Smooth muscle cell (in vitro differentiated cells): ENCODE results near the gene ZDHHC14. TPM values are rescaled to one million over a fixed set of nuclear protein-coding genes. Genes with fewer than 3 reads are reported as not detected.

Experiments used
- DNase-seq: peaks from one replicate; lab custom pipeline; 2025; ENCODE audit not compliant: unreplicated experiment; lab: John Stamatoyannopoulos, UW
- H2AFZ ChIP-seq: fragments of 200-600 bp; sonication (generic); 2 replicates; pipeline ENCODE4 v1.6.0; 2016; ENCODE audit warnings: antibody characterized with exemption, low read depth, mild to moderate bottlenecking
- H3F3A ChIP-seq: fragments of 200-600 bp; sonication (generic); 2 replicates; pipeline ENCODE4 v1.6.0; 2017; ENCODE audit warnings: antibody characterized with exemption, low read depth
- H3K27ac ChIP-seq: fragments of 200-600 bp; sonication (generic); 2 replicates; pipeline ENCODE4 v1.5.1; 2016; ENCODE audit warnings: low read depth, mild to moderate bottlenecking
- H3K27me3 ChIP-seq: fragments of 200-600 bp; sonication (generic); 2 replicates; pipeline ENCODE4 v1.6.1; 2016; ENCODE audit warnings: low read depth, mild to moderate bottlenecking
- H3K36me3 ChIP-seq: fragments of 200-600 bp; sonication (generic); 2 replicates; pipeline ENCODE4 v1.5.1; 2016; ENCODE audit warnings: low read depth
- H3K4me1 ChIP-seq: fragments of 200-600 bp; sonication (generic); 2 replicates; pipeline ENCODE4 v1.5.1; 2016; ENCODE audit warnings: low read depth
- H3K4me2 ChIP-seq: fragments of 200-600 bp; sonication (generic); 2 replicates; pipeline ENCODE4 v1.6.0; 2016; ENCODE audit warnings: mild to moderate bottlenecking
- H3K4me3 ChIP-seq: fragments of 200-600 bp; sonication (generic); 2 replicates; pipeline ENCODE4 v1.5.1; 2016; ENCODE audit warnings: mild to moderate bottlenecking
- H3K79me2 ChIP-seq: fragments of 200-600 bp; sonication (generic); 2 replicates; pipeline ENCODE4 v1.6.0; 2016; ENCODE audit warnings: low read depth, mild to moderate bottlenecking
- H3K9ac ChIP-seq: fragments of 200-600 bp; sonication (generic); 2 replicates; pipeline ENCODE4 v1.6.0; 2016; ENCODE audit warnings: low read depth
- H3K9me3 ChIP-seq: fragments of 200-600 bp; sonication (generic); replicated peaks from 2 replicates; pipeline ENCODE4 v1.5.1; 2016; ENCODE audit warnings: low read depth
- H4K20me1 ChIP-seq: fragments of 200-600 bp; sonication (generic); 2 replicates; pipeline ENCODE4 v1.6.0; 2016; ENCODE audit warnings: low read depth
- WGBS: methylation state at CpG from one replicate; pipeline ENCODE4 v1.1.7; 2016; ENCODE audit warnings: low lambda C conversion rate; 5-methylcytosine and 5-hydroxymethylcytosine counted together
- polyA plus RNA-seq: library from polyadenylated mRNA; unstranded; fragments of >200 nt; fragmentation: Nextera tagmentation; extraction: Ambion mirVana; gene quantifications from 2 replicates; pipeline ENCODE4 v1.2.1, GENCODE V29; 2016
- total RNA-seq: library from RNA; depleted of rRNA; stranded (reverse); fragments of >200 nt; gene quantifications from 2 replicates; pipeline ENCODE4 v1.2.3, GENCODE V29; 2014
- TF ChIP-seq, protein P1 (sequence below): fragments of 200-600 bp; sonication (generic); IDR thresholded peaks from 2 replicates; pipeline ENCODE4 v1.5.1; 2017; ENCODE audit warnings: borderline replicate concordance, mild to moderate bottlenecking, antibody characterized with exemption; ENCODE audit not compliant: insufficient read depth, poor library complexity, severe bottlenecking

The ZDHHC14 gene
- total and polyA plus RNA-seq, 2 experiments from 2014 or later, result 1.3 to 1.6 TPM

DNA sequence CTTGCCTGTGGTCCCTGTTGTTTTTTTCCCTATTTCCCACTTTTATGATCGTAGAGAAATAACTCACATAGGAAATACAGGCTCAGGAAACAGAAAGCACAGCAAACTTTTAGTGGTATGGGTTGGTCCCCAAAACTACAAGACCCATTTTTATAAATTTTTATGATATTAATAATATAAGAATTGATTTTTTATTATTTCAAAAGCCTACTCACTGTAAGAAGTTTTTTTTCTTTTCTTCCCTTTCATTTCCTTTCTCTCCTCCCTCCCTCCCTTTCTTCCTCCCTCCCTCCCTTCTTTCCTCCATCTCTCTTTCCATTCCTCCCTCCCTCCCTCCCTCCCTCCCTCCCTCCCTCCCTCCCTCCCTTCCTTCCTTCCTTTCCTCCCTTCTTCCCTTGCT, 141.5 kb downstream of the ZDHHC14 start:
- H3K27ac ChIP-seq, result no peak overlapping the region
- H2AFZ ChIP-seq, result no peak overlapping the region
- H3K4me3 ChIP-seq, result no peak overlapping the region
- no peaks in the 10 kb centered on the region for H4K20me1 ChIP-seq
- TF ChIP-seq, protein P1, sequence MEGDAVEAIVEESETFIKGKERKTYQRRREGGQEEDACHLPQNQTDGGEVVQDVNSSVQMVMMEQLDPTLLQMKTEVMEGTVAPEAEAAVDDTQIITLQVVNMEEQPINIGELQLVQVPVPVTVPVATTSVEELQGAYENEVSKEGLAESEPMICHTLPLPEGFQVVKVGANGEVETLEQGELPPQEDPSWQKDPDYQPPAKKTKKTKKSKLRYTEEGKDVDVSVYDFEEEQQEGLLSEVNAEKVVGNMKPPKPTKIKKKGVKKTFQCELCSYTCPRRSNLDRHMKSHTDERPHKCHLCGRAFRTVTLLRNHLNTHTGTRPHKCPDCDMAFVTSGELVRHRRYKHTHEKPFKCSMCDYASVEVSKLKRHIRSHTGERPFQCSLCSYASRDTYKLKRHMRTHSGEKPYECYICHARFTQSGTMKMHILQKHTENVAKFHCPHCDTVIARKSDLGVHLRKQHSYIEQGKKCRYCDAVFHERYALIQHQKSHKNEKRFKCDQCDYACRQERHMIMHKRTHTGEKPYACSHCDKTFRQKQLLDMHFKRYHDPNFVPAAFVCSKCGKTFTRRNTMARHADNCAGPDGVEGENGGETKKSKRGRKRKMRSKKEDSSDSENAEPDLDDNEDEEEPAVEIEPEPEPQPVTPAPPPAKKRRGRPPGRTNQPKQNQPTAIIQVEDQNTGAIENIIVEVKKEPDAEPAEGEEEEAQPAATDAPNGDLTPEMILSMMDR, result no peak
- no peaks in the 10 kb centered on the region for H3K27me3 ChIP-seq
- DNase-seq, result no peak
- H3K9me3 ChIP-seq, result no peaks in the 10 kb centered on the region
- H3K9ac ChIP-seq, result no peak overlapping the region
- H3K79me2 ChIP-seq, result no peaks in the 10 kb centered on the region
- 89% methylated on average over 1 of the region's 1 CpG for WGBS
- H3F3A ChIP-seq, result no peaks in the 10 kb centered on the region
- no peak overlapping the region for H3K4me2 ChIP-seq
- H3K36me3 ChIP-seq, result no peaks in the 10 kb centered on the region
- peaks cover 7% of the 10 kb centered on the region for H3K4me1 ChIP-seq

- Histone ChIP-seq H3K79me2 (no peaks in the 10 kb centered on the region), H3K27ac (no peak overlapping the region), H3K36me3 (no peaks in the 10 kb centered on the region), H3K4me3 (no peak overlapping the region), H3K4me1 (no peaks in the 10 kb centered on the region), H3K9ac (no peak overlapping the region), H4K20me1 (no peaks in the 10 kb centered on the region), H3K9me3 (no peaks in the 10 kb centered on the region), H3K27me3 (no peaks in the 10 kb centered on the region), H3K4me2 (no peak overlapping the region), H3F3A (no peaks in the 10 kb centered on the region), H2AFZ (no peak overlapping the region)
- WGBS, result 100% methylated on average over 2 of the region's 2 CpGs
- TF ChIP-seq, protein P1, result no peak
- DNase-seq, result no peak
Observed at GRCh38 chr6:157524735-157525134, 143.7 kb downstream of the ZDHHC14 start.

GRCh38 chr6:157525292-157525889, 144.4 kb downstream of the ZDHHC14 start:
- H3K4me1 ChIP-seq, result no peaks in the 10 kb centered on the region
- 92% methylated on average over 7 of the region's 7 CpGs for WGBS

More at GRCh38 chr6:157525292-157525889, 144.4 kb downstream of the ZDHHC14 start:
- Histone ChIP-seq H4K20me1 (no peaks in the 10 kb centered on the region), H3K9me3 (no peaks in the 10 kb centered on the region), H3F3A (no peaks in the 10 kb centered on the region), H3K9ac (no peak overlapping the region), H2AFZ (no peak overlapping the region), H3K79me2 (no peaks in the 10 kb centered on the region), H3K4me3 (no peak overlapping the region), H3K27ac (no peak overlapping the region), H3K27me3 (no peaks in the 10 kb centered on the region), H3K36me3 (no peaks in the 10 kb centered on the region), H3K4me2 (no peak overlapping the region)
- TF ChIP-seq, protein P1, result no peak
- DNase-seq, result no peak
